Activated T-cell treated with anti-CD3 and anti-CD28 coated beads, Interleukin-2, amount 50 U/mL, for 48 hours (primary cell): Measurements from ENCODE around the gene TMEM235.

ENCODE experiments used
- DNase-seq, 2 experiments: peaks; one replicate each; pipeline ENCODE4 v3.0.0-alpha.2; 2020

The TMEM235 gene

GRCh38 chr17:78273813-78274212, 42.4 kb downstream of the TMEM235 start:
- no peak for DNase-seq

DNA sequence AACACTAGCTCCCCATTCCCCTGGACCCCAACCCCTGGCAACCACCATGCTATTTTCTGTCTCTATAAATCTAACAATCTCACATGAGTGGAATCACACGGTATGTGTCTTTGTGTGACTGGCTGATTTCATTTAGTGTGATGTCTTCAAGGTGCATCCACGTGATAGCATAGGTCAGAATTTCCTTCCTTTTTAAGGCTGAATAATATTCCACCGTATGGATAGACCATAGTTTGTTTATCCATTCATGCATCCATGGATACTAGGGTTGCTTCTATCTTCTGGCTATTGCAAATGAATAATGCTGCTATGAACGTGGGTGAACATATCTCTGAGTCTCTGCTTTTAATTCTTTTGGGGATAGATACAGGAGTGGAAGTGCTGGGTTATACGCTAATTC, 43.9 kb downstream of the TMEM235 start:
- DNase-seq, result no peak

GRCh38 chr17:78276098-78276887, 44.9 kb downstream of the TMEM235 start:
- DNase-seq, result no peak

GRCh38 chr17:78278139-78278741, 46.8 kb downstream of the TMEM235 start:
- no peak for DNase-seq

GRCh38 chr17:78279360-78279990, 48.0 kb downstream of the TMEM235 start:
- no peak for DNase-seq

DNA sequence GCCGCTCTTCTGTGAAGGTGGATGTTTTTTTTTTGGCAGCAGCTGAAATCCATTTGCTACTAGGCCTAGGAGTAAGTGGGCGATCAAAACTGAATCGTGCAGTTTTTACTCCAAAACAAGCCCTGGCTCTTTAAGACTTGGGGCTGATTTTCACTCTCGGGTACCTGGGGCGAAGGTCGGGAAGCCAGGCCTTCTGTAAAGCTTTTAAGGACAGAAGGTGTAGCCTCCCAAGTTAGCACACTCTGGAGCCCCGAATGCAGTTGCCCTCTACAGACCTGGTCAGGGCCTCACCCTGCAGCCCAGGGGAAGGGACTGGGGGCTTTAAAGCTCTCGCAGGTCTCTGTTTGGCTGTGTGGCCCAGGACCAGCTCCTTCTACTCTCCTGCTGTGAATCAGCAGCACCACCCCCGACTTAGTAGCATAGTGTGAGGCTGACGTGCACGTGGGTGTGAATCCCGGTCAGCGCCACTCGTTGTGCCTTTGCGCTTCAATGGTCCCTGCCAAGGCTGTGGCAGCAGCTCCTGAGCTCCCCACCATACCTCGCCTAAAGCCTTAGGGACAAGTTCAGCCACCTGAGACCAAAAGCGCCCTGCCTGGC, 49.9 kb downstream of the TMEM235 start:
- DNase-seq, result no peak

DNA sequence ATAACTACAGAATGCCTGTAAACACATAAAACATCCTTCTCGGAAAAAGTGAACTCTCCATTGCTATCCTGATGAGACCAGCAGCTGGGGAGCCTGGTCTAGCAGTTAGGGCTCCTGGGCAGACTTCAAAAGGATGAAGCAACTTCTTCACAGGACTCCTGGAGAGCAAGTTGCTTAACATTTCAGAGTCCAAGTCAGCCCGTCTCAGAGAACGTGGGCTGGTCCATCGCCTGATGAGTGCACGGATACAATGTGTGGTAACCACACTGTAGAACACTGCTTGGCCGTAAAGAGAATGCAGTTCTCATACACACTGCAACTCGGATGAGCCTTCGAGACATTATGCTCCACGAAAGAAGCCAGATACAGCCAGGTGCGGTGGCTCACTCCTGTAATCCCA, 52.7 kb downstream of the TMEM235 start:
- DNase-seq, result no peak

DNA sequence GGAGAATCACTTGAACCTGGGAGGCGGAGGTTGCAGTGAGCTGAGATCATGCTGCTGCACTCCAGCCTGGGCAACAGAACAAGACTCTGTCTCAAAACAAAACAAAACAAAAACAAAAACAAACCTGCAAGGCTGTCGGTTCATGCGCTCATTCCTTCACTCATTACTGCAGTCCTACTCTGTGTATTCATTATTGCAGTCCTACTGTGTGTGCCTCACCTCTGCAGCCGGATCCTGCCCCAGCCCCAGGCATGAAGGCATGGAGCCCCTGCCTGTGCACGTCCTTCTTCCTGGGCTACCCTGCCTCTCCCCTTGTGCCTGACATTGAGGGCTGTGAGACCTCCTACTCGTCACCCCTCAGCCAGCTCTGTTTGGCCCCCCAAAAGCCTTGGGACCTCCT, 57.6 kb downstream of the TMEM235 start:
- no peak for DNase-seq

- DNase-seq, result peak; percentile 75 to 80
These were observed 58.5 kb downstream of the TMEM235 start for GRCh38 chr17:78289802-78290363.
